Measurements from ENCODE around the gene DSG2.

Gene DSG2

DNA sequence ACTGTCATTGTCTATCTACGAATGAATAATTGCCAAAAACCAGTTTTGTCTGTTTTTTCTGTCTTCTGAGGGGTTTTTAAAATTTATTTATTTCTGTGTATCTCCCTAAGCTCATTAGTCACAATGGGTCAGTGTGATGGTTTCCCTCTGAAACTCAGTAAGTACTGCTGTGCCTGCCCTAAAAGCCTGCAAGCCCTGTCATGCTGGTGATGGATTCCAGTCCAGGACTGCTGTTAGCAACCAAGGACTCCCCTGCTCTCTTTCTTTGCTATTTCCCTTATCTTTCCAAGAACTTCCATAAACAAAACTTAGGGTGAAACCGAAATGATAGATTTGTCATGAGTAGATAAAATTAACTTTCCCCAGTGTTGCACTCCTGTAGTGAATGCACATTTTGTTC lies 11.8 kb upstream of the DSG2 start:
- Histone ChIP-seq H3K4me2 (ENCODE audit: low read depth, low read length, poor library complexity, severe bottlenecking) (no peak overlapping the region), H3K36me3 (ENCODE audit: low read length) (no peaks in the 10 kb centered on the region), H3K9me3 (ENCODE audit: insufficient read depth, low read length) (no peaks in the 10 kb centered on the region), H3K27ac (ENCODE audit: low read depth, low read length) (no peak overlapping the region), H3K27me3 (ENCODE audit: low read length) (no peaks in the 10 kb centered on the region), H3K9me2 (replicated peaks; ENCODE audit: insufficient read depth, low read length) (no peaks in the 10 kb centered on the region), H4K20me1 (ENCODE audit: low read depth, low read length) (no peaks in the 10 kb centered on the region), H3K79me2 (ENCODE audit: insufficient read depth, low read length) (no peaks in the 10 kb centered on the region), H2AFZ (ENCODE audit: low read depth, low read length, severe bottlenecking) (no peak overlapping the region), H3K9ac (ENCODE audit: low read length) (no peak overlapping the region), H3F3A (ENCODE audit: insufficient read depth) (no peaks in the 10 kb centered on the region), H3K4me3 (ENCODE audit: insufficient read depth, low read length, poor library complexity, severe bottlenecking) (no peak overlapping the region)
- TF ChIP-seq, protein P1, sequence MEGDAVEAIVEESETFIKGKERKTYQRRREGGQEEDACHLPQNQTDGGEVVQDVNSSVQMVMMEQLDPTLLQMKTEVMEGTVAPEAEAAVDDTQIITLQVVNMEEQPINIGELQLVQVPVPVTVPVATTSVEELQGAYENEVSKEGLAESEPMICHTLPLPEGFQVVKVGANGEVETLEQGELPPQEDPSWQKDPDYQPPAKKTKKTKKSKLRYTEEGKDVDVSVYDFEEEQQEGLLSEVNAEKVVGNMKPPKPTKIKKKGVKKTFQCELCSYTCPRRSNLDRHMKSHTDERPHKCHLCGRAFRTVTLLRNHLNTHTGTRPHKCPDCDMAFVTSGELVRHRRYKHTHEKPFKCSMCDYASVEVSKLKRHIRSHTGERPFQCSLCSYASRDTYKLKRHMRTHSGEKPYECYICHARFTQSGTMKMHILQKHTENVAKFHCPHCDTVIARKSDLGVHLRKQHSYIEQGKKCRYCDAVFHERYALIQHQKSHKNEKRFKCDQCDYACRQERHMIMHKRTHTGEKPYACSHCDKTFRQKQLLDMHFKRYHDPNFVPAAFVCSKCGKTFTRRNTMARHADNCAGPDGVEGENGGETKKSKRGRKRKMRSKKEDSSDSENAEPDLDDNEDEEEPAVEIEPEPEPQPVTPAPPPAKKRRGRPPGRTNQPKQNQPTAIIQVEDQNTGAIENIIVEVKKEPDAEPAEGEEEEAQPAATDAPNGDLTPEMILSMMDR (IDR thresholded peaks at IDR 0.05; ENCODE audit: insufficient read depth, low read length, poor library complexity, severe bottlenecking): no peak
- TF ChIP-seq EZH2phosphoT487 (conservative IDR thresholded peaks at IDR 0.05; ENCODE audit: low read length): no peak

DNA sequence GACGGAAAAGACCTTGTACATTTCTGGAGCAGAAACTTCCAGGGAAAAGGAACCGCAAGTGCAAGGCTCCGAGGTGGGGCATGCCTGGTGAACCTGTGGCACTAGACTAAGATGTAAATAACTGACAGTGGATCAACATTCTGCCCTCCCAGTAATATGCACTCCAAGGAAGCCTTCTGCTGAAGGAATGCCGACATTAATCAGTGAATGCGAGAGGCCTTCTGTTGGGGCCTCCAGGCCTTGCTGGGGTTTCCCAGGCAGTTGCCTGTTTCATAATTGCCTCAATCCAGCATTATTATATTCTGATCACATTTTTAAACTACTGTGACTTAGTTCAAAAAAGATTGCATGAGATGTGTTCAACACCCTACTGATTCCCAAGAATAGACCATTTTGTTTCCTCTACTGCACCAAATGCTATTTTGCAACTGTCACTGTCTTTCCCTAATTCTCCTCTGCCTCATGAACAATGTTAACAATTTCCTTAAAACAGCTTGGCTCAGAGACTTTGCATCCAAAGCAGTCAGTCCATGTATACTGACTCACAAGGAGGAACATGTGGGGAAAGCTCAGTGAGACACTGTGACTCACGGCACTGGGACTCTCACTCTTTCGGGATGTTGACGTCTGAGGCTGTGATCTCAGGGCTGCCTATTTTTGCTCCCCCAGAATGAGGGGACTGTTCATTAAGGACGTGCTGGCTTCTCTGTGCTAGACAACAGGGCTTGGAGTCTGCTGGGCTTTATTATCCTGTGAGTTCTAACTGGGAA lies 10.5 kb upstream of the DSG2 start:
- Histone ChIP-seq H3K27me3 (ENCODE audit: low read length) (no peaks in the 10 kb centered on the region), H3K4me2 (ENCODE audit: low read depth, low read length, poor library complexity, severe bottlenecking) (no peak overlapping the region), H3K27ac (ENCODE audit: low read depth, low read length) (no peak overlapping the region), H3K4me3 (ENCODE audit: insufficient read depth, low read length, poor library complexity, severe bottlenecking) (no peak overlapping the region), H3K9me2 (replicated peaks; ENCODE audit: insufficient read depth, low read length) (no peaks in the 10 kb centered on the region), H3K9me3 (ENCODE audit: insufficient read depth, low read length) (no peaks in the 10 kb centered on the region), H2AFZ (ENCODE audit: low read depth, low read length, severe bottlenecking) (no peak overlapping the region), H4K20me1 (ENCODE audit: low read depth, low read length) (no peaks in the 10 kb centered on the region), H3K36me3 (ENCODE audit: low read length) (no peaks in the 10 kb centered on the region), H3F3A (ENCODE audit: insufficient read depth) (no peaks in the 10 kb centered on the region), H3K9ac (ENCODE audit: low read length) (no peak overlapping the region), H3K79me2 (ENCODE audit: insufficient read depth, low read length) (no peaks in the 10 kb centered on the region)
- TF ChIP-seq EZH2phosphoT487 (conservative IDR thresholded peaks at IDR 0.05; ENCODE audit: low read length): no peak
- TF ChIP-seq, protein P1 (IDR thresholded peaks at IDR 0.05; ENCODE audit: insufficient read depth, low read length, poor library complexity, severe bottlenecking): no peak

DNA sequence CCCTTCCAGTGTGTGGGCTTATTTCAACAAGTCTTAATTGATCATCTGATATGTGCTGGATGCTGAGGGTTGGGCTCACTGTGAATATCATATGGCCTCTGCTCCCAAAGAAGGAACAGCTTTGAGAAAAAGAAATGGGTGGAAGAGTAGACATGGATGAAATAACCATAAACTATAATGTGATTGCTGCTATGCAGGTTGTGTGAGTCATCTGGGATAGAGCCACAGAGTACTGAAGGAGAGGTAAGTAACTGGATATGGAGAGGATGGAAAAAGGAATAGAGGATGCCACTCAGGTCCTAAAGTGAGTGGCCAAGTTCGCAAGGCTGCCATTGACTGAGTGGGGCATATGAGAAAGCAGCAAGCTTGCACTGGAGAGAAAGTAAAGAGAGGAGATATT lies 8.7 kb upstream of the DSG2 start:
- Histone ChIP-seq H3K27ac (ENCODE audit: low read depth, low read length) (no peak overlapping the region), H3K9me3 (ENCODE audit: insufficient read depth, low read length) (no peaks in the 10 kb centered on the region), H3K9me2 (replicated peaks; ENCODE audit: insufficient read depth, low read length) (no peaks in the 10 kb centered on the region), H3K36me3 (ENCODE audit: low read length) (no peaks in the 10 kb centered on the region), H3K27me3 (ENCODE audit: low read length) (no peaks in the 10 kb centered on the region), H4K20me1 (ENCODE audit: low read depth, low read length) (no peaks in the 10 kb centered on the region), H2AFZ (ENCODE audit: low read depth, low read length, severe bottlenecking) (no peak overlapping the region), H3K4me2 (ENCODE audit: low read depth, low read length, poor library complexity, severe bottlenecking) (no peak overlapping the region), H3K9ac (ENCODE audit: low read length) (no peak overlapping the region), H3F3A (ENCODE audit: insufficient read depth) (no peaks in the 10 kb centered on the region), H3K4me3 (ENCODE audit: insufficient read depth, low read length, poor library complexity, severe bottlenecking) (no peak overlapping the region), H3K79me2 (ENCODE audit: insufficient read depth, low read length) (no peaks in the 10 kb centered on the region)
- no peak for TF ChIP-seq EZH2phosphoT487 (conservative IDR thresholded peaks at IDR 0.05; ENCODE audit: low read length)
- TF ChIP-seq, protein P1 (IDR thresholded peaks at IDR 0.05; ENCODE audit: insufficient read depth, low read length, poor library complexity, severe bottlenecking): no peak
